PC-9 (cell line): ENCODE results near the gene ASTN2.

ENCODE experiments used
- CTCF ChIP-seq: fragments of 200-600 bp; sonication (generic); conservative IDR thresholded peaks from 2 replicates; pipeline ENCODE4 v1.6.1; 2017; ENCODE audit warnings: mixed run types, antibody characterized with exemption, mild to moderate bottlenecking, moderate library complexity
- EZH2 ChIP-seq: fragments of 200-600 bp; sonication (generic); IDR thresholded peaks from 2 replicates; pipeline ENCODE4 v1.8.0; 2017; ENCODE audit warnings: antibody characterized with exemption, low read depth

- TF ChIP-seq CTCF (no peak), EZH2 (no peak)
These were observed 945.9 kb downstream of the ASTN2 start for GRCh38 chr9:116468793-116469527.
